GM12891 (cell line): Measurements from ENCODE around the gene MAMDC2.

Experiments
- PAX5 ChIP-seq: IDR thresholded peaks from 2 replicates; pipeline ENCODE4 v1.6.1; 2011; ENCODE audit warnings: low read length, moderate library complexity, mild to moderate bottlenecking; ENCODE audit not compliant: insufficient read depth, severe bottlenecking
- POLR2A ChIP-seq: IDR thresholded peaks from 2 replicates; pipeline ENCODE4 v1.6.1; 2011; ENCODE audit warnings: low read depth, low read length, control low read depth
- POLR2AphosphoS5 ChIP-seq: IDR thresholded peaks from 2 replicates; pipeline ENCODE4 v1.6.1; 2011; ENCODE audit warnings: low read depth, low read length, control low read depth
- SPI1 ChIP-seq: IDR thresholded peaks from 2 replicates; pipeline ENCODE4 v1.6.1; 2011; ENCODE audit warnings: low read depth, low read length, control low read depth
- TAF1 ChIP-seq: IDR thresholded peaks from 2 replicates; pipeline ENCODE4 v1.6.1; 2011; ENCODE audit warnings: low read depth, low read length, control low read depth

GRCh38 chr9:70205366-70206020, 161.8 kb downstream of the MAMDC2 start:
- TF ChIP-seq TAF1: no peak
- no peak for TF ChIP-seq POLR2AphosphoS5
- TF ChIP-seq SPI1: no peak
- no peak for TF ChIP-seq POLR2A
- no peak for TF ChIP-seq PAX5
